Limb (tissue), 2 donors: ENCODE measurements around the gene TNNT3.
"Not testable (repeated sequence)": the region's sequence is repeated elsewhere in the genome, so short reads cannot be mapped to it uniquely, and the experiment has no call there.

Experiments
- DNase-seq, 2 donors: peaks; one replicate each; pipeline ENCODE4 v3.0.0-alpha.2; 2016; ENCODE audit errors: extremely low spot score in 2 of 2

Gene TNNT3

DNA sequence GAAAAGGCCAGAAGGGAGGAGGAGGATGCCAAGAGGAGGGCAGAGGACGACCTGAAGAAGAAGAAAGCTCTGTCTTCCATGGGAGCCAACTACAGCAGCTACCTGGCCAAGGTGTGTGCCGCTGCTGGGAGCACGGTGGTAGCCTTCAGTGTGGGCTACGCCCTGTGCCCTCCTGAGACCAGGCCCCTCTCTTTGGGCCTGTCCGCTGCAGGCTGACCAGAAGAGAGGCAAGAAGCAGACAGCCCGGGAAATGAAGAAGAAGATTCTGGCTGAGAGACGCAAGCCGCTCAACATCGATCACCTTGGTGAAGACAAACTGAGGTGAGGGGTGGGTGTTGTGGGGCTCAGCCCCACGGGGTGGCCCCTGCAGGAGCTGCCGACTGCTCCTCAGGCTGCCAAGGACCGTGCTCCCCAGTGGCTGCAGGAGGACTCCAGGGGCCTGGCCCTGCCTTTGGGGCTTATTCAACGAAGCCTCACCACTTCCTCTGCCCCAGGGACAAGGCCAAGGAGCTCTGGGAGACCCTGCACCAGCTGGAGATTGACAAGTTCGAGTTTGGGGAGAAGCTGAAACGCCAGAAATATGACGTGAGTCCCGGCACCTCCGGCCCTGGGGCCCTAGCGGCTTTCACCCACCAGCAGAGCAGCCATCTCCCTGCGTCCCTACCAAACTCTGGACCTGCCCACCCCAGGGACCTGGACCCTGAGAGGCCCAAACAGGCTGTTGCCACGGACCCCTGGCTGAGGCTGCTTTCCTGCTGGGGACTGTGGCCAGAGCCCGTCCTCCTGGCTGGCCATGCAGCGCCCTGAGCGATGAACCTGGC is 15.0 kb downstream of the TNNT3 start:
- no peak for DNase-seq

DNA sequence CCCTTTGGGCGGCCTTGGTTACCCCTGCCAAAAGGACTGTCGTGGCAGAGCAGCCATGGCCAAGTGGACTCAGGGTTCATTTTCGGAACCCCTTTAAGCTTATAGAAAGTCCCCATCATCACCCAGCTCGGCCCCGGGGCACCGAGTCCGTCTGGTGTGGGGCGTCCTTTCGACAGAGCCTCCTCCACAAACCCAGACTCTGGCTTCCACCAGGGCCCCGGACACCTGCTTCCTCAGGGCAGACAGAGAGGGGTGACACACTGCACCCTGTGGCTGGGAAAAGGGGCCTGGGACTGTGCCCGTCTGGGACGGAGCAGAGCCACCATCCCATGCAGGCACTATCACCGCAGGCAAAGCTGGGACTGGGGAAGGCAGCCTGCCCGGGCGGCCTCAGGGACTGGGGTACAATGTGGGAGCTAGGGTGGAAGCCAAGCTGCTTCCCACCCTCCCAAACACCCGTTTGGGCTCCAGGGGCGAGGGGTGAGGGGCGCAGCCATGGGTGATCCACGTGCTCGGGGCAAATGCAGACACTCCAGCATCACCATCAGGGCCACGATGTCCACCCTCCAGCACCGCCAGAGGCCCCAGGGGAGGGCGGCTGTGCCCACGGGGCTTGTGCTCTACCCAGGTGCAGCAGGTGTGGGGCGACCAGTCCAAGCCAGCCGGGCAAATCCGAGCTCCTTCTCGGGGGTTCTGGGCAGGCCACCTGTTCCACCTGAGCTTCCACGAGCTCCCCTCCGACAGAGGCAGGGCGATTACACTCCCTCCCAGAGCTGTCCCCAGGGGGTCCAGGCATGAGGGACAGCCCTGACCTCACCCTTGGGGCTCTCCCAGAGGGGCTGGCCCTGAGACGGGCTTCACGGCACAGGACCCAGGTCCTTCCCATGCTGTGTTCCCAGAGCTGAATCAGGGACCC is 15.9 kb downstream of the TNNT3 start:
- no peak for DNase-seq

DNA sequence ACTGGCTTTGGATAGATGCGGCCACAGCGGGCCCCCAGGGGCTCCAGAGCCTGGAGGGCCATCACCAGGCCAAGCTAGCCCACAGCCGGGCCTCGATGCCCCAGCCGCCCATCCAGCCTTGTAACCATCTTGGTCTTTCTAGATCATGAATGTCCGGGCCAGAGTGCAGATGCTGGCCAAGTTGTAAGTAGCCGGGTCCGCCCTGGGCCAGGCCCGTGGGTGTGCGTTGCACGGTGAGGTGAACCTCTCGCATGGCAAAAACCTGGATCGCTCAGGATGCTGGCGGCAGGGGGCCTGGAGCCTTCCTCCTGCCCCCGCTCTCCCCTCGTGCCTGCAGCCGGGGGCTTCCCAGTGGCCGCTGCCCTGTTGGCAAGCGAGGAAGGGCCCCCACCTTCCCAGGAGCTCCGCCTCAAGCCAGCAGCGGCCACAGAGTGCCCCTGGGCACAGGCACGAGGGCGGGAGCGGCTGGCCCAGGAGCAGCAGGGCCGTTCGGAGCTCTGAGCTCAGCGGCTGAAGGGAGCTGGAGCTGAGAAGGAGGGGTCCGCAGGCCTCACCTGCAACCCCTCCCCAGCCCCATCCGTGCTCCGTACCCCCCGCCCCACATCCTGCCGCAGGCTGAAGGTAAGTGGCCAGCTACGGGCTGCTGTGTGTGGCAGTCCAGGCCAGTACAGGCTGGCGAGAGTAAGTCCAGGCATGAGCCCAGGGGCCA is 16.7 kb downstream of the TNNT3 start:
- no peak for DNase-seq

DNA sequence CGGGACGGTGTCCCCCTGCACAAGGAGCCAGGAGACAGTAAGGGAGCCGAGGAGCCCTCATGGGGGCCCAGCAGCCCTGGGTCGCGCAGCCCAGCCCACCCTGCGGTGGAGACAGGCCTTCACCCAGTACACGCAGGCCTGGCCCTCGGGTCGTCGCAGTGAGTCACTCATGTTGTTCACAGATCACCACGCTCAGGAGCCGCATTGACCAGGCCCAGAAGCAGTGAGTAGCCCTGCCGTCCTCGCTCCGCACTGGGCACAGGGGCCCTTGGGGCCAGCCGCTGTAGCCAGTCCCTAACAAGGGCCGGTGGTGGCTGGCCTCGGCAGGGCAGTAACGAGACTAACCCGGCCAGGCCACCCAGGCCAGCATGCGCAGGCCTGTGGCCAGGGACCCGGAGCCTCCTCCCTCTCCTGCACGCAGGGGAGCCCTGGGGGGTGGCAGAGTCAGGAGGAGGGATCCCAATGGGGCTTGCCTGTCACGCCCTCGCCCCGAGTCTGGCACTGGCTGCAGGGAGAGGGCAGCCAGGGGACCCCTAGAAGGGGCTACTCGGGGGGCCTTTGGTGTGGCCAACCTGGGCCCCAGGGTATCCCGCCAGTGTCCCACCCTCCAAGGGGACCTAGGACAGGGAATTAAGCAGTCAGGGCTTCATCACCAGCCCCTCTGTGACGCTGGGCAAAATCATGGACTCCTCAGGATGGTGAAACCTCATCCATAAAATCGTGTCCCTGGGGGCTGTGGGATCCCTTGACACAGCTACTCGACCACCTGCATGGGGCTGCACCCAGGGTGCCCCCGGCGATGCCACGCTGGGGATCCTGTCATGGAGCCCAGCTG is 17.5 kb downstream of the TNNT3 start:
- no peak for DNase-seq

DNA sequence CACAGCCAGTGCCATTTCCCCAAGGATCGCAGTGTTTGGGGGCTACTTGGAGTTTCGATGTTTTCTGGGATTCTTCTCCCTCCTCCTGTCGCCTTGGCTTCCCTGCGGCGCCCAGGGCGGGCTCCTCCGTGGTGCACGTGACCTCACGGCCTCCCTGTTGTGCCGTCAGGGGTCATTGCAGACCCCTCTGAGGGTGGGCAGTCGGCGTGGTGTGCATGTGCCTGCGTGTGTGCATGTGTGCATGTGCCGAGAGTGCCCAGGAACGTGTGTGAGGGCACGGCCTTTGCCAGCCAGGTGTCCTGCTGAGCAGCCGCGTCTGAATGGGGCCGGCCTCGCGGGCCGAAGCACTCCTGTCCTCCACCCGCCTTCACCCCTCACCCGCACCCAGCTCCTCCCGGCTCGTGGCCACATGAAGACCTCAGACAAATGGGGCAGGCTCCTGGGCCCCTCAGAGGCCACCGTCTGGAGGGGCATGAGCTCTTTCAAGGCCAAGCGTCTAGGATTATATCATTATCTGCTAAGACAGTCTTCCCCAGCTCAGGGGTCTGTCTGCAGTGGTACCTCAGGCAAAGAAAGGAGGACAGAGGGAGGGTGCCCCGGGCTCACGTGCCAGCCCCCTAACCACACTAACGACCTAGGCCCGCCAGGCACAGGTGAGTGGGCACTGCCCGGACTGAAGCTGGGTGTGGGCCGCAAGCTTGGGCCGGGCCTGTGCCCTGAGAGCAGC is 18.3 kb downstream of the TNNT3 start:
- no peak for DNase-seq

DNA sequence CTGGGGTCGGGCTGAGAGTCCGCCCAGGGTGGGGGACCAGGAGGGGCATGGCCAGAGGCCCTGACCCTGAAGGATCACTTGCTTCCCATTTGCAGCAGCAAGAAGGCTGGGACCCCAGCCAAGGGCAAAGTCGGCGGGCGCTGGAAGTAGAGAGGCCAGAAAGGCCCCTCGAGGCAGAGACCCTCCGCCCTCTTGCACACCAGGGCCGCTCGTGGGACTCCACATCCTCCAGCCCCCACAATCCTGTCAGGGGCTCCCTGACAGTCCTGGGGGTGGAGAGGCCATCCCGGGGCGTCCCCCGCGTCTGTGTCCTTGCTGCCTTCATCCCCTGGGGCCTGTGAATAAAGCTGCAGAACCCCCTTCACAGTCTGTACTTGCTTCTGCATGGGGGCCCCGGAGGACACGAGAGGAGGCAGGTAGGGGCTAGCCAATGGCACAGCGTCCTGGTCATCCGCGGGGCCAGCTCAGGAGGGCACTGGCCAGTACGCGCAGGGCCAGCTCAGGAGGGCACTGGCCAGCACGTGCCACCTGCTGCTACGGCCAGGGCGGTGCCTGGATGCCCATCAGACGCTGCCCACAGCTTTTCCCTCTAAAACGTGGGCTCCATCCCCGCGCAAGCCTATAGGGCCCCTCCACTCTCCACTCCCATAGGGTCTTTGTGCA is 19.0 kb downstream of the TNNT3 start:
- DNase-seq, result no peak

DNA sequence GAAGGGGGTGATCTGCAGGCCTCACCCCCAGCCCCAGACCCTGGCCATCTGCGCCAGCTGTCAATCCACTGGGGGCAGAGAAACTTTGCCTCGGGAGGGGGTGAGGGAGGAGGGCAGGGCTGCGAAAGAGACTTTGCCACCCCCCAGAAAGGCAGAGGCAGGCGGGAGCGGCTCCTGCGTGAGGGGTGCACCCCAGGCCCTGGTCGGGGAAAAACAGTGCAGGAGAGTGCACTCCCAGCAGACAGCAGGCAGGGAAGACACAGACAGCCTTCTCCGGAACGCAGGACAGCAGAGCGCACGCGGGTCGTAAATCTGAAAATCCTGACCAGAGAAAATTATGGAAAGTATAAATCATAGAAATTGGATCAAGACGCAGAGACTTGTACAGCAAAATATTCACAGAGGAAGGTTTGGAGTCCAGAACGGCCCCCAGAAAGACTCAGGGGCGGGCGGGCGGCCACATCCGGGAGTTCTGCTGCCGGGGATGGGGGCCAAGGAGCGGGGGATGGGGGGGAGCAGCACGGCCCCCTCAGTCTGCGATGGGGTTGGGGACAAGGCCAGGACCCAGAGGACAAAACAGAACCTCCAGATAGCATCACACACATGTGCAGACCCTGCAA is 19.6 kb downstream of the TNNT3 start:
- peak; percentile 77 to 82 for DNase-seq

DNA sequence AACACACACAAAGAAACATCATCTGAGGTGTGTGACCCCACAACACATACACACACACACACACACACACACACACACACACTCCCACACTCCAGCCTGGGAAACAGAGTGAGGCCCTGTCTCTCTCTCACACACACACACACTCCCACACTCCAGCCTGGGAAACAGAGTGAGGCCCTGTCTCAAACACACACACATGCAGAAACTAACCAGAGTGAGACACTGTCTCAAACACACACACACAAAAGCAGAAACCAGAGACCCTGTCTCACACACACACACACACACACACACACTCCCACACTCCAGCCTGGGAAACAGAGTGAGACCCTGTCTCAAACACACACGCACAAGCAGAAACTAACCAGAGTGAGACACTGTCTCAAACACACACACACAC is 20.3 kb downstream of the TNNT3 start:
- DNase-seq, result not testable (repeated sequence)

DNA sequence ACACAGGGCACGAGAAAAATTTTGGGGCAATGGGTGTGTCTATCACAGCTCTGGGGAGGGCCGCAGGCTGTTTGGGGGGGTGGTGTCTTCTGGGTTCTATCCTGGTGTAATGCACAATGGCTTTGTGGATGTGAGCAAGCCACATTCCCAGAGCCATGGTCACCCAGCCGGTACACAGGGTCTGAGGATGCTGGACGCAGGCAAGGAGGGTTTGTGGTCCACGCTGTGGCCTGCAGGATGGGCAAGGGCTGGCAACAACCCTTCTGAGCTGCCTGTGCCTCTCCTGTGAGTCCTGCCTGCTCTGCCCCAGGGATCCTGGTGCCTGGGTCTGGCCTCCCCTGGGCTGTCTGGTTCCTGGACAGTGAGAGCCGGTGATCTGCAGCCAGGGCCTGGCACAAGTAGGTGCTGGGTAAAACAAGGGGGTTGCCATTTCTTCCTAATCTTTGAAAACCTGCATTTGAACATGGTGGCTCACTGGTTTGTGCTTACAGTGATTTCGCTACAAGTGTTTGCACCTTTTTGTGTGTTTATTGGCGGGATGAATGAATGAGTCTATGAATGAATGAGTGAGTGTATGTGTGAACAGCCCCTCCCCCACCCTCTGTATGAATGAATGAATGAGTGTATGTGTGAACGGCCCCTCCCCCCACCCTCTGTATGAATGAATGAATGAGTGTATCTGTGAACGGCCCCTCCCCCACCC is 23.2 kb downstream of the TNNT3 start:
- DNase-seq, result no peak

DNA sequence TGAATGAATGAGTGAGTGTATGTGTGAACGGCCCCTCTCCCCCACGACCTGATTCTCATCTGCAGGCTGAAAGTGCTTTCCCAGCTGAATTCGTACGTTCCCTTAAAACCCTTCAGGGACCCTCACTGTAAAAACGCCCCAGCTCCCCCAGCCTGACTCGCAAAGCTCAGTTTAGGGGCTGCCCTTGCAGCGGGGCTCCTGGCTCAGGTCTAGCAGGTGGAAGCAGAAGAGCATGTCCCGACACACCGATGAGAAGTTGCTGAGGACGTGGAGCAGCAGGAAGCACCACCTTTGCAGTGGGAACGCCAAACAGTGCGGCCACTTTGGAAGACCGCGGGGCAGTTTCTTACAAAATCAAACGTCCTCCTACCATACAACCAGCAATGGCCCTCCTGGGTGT is 24.1 kb downstream of the TNNT3 start:
- DNase-seq, result no peak

DNA sequence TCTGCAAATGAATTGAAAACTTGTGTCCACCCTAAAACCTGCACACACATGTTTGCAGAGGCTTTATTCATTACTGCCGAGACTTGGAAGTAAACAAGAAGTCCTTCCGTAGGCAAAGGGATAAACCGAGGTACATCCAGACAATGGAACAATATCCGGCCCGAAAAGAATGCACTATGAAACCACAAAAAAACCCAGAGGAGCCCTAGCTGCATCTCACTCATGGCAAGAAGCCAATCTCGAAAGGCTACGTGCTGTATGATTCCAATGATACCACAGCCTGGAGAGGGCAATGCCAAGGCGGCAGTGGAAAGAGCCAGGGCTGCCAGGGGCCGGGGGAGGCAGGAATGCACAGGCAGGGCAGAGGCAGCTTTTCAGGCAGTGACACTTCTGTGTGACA is 24.5 kb downstream of the TNNT3 start:
- DNase-seq, result no peak

DNA sequence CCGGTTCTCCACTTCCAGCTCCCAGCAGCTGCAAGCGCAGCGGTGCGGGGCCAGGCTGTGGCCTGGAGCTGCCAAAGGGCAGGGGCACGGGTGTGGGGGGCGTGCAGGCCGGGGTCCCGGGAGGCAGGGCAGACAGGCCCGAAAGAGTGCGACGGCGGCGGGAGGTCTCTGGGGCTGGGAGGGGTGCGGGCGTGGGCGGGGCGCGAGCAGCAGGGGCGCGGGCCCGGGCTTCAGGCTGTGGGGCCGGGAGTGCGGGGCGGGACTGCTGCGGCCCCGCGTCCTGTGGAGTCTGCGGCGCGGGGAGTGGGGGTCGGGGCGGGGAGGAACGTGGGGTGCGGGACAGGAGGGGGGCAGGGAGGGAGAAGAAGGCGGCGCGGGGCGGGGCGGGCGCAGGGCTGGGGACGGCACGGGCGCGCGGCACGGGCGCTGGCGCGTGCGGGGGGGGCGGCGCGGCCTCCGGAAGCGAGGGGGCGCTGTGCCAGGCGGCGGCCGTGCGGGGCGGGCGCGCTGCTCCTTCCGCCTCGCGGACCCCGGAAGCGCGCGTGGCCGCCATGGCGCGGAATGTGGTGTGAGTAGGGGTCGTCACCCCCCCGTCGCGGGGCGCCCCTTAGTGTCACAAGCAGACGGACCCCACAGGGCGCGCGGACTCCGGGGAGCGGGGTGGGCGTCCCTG is 27.4 kb downstream of the TNNT3 start, which contains the start of gene MRPL23:
TSS of gene MRPL23 (plus strand) at position 521 of the 673 bp plus-strand sequence. CDS start at position 552, 31 bp downstream.
- no peak for DNase-seq

DNA sequence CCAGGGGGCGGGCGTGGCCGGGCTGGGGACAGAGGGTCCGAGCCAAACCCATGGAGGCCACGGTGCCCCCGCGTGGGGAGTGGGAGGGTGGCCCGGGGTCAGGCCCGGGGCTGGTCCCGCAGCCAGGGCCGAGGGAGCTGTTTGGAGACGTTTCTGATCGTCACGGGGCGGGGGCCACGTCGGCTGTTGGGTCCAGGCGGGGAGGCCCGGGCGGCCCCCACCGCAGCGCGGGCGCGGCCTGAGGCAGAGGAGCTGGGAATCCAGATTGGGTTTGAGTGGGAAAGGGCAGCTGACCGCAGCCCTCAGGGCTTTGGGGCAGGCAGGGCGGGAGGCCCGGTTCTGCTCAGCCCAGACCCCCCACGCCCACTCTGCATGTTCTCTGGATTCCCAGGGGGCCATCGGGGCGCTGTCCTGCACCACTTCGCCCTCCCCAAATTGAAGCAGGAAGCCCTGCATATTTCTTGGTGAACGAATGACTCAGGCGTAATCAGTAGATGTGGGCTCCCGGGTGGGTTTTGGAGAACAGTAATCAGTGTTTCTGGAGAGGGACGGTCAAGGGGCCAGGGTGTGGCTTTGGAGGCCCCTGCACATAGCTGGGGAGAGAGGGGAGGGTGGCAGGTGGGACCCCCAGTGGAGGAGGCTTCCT is 28.2 kb downstream of the TNNT3 start:
- no peak for DNase-seq

DNA sequence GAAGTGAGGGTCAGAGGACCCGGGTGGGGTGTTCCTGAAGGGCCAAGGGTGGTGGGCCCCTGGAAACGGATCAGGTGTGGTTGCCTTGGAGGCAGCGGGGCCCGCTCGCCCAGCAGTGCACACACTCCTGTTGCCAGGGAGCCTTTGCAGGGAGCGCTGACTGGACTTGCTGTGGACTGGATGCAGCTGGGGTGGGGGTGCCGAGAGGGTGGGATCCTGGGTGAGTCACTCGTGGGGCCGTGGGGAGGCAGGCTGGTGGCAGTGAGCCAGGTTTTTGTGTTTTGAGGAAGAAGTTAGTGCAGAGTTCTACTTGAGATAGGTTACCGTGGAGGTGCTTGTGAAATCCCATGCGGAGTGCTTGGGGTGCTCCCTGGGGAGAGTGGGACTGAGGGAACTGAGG is 28.9 kb downstream of the TNNT3 start:
- DNase-seq, result no peak

DNA sequence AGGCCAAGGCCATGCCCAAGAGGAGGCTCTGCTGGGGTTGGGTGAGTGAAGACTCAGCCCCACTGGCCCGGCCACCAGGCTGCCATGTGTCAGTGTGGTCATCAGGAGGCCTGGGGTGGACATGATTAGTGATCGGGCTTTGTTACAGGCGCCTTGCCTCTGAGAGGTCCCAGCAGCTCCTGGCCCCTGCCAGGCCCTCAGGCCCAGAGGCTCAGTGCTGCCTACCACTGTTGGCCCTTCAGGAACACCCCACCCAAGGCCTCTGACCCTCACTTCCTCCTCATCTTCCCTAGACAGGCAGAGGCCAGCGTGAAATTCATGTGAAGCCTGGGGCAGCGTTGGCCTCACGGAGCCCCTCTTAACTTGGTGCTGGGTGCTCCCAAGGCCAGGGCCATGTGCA is 29.8 kb downstream of the TNNT3 start:
- DNase-seq, result no peak

DNA sequence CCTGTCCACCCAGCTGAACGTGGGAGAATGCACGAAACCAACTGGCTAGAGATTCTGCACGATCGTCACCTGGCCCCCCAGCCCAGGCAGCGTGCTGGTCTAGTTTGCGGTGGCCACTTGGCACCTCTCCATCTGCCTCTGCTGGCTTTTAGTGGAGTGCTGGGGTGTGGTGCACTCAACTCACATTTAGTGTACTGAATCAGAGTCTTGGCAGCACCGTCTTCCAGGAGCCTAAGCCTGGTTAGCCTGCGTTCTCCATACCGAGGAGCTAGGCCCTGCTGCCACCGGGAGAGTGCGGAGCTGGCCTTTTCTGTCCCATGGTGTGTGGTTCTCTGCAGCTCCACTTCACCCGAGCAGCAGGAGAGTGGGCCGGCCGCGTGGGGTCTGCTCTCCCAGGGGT is 30.4 kb downstream of the TNNT3 start:
- DNase-seq, result no peak

DNA sequence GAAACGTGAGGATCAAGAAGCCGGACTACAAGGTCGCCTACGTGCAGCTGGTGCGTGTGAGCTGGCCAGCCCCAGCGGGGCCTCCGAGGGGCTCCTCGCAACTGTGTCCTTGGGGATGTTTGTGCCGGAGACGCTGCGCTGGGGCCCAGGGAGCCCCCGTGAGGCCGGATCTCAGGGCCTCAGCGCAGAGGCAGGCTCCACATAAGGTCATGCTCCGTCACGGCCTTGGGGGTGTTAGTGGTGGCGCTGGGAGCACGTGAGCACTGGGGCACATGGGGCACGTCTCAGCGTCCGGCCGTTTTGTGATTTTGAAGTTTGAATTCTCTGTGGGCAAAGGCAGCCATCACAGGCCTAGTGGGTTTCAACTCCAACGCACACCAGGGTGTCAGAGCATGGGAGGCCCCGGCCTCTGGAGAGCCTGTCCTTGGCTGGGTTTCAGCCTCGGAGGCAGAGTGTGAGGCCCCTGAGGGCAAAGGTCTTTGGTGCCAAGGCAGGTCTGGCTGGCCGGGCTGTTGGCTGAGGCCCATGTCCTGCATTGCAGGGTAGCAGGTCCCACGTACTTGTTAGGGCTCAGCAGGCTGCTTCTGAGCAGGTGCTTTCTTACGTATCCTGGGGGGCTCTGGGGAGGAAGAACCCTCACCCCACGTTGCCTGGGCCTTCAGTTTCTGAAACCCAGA is 33.4 kb downstream of the TNNT3 start:
- DNase-seq, result no peak
